SK-N-SH treated with all-trans-retinoic acid at 6 μM for 48 hours (cell line): Measurements from ENCODE around the gene APOBEC3C.

Source experiments
- ZC3H10 ChIP-seq: fragments of 250-450 bp; sonication (Bioruptor Pico); IDR thresholded peaks from 2 replicates; pipeline ENCODE4 v1.5.1; 2021; ENCODE audit warnings: mild to moderate bottlenecking, moderate library complexity
- ZFP3 ChIP-seq: fragments of 250-450 bp; sonication (Bioruptor Pico); IDR thresholded peaks from 2 replicates; pipeline ENCODE4 v1.5.0; 2020; ENCODE audit warnings: mild to moderate bottlenecking, moderate library complexity
- ZFP30 ChIP-seq: fragments of 450-650 bp; formaldehyde crosslinking; IDR thresholded peaks from 2 replicates; pipeline ENCODE4 v1.5.0; 2022; ENCODE audit warnings: mild to moderate bottlenecking, moderate library complexity
- ZNF565 ChIP-seq: fragments of 450-650 bp; formaldehyde crosslinking; conservative IDR thresholded peaks from 2 replicates; pipeline ENCODE4 v1.5.0; 2020; ENCODE audit warnings: low read depth, mild to moderate bottlenecking, moderate library complexity

- TF ChIP-seq ZC3H10 (CRISPR knock-in tag) = no peak
- TF ChIP-seq ZFP3 = no peak
- TF ChIP-seq ZNF565 (CRISPR knock-in tag) = no peak
- no peak for TF ChIP-seq ZFP30
Observed at GRCh38 chr22:38972558-38972957, 41.5 kb upstream of the APOBEC3C start.
